GM12874 (cell line): ENCODE results near the gene AHNAK2.

ENCODE experiments used
- CTCF ChIP-seq: IDR thresholded peaks from 2 replicates; pipeline ENCODE4 v1.5.1; 2011; ENCODE audit warnings: low read depth, mild to moderate bottlenecking, control low read depth, low read length, moderate library complexity; ENCODE audit not compliant: insufficient read depth

Gene AHNAK2

GRCh38 chr14:104996483-104996882 is 18.3 kb upstream of the AHNAK2 start:
- no peak for TF ChIP-seq CTCF

- no peak for TF ChIP-seq CTCF
Measured at GRCh38 chr14:104996032-104996431, 17.9 kb upstream of the AHNAK2 start.

GRCh38 chr14:104994978-104995377 is 16.8 kb upstream of the AHNAK2 start:
- TF ChIP-seq CTCF = no peak

GRCh38 chr14:104993808-104994591 is 15.8 kb upstream of the AHNAK2 start:
- TF ChIP-seq CTCF = no peak

GRCh38 chr14:104993306-104993705 is 15.1 kb upstream of the AHNAK2 start:
- TF ChIP-seq CTCF = no peak

GRCh38 chr14:104992501-104992900 is 14.3 kb upstream of the AHNAK2 start:
- no peak for TF ChIP-seq CTCF

GRCh38 chr14:104991896-104992230 is 13.7 kb upstream of the AHNAK2 start:
- no peak for TF ChIP-seq CTCF

- TF ChIP-seq CTCF = no peak
Measured at GRCh38 chr14:104989951-104990303, 11.8 kb upstream of the AHNAK2 start.
